Adrenal gland (tissue), 5 donors: ENCODE data around the gene TFDP3.

Experiments
- POLR2A ChIP-seq, 2 donors: fragments of 450-650 bp; IDR thresholded peaks; one replicate each; pipeline ENCODE4 v1.6.1; 2017; ENCODE audit warnings: antibody characterized with exemption in 2 of 2, mild to moderate bottlenecking in 2 of 2, moderate library complexity in 1 of 2
- TF ChIP-seq, protein P1 (sequence below), 6 experiments: fragments of 450-650 bp in 4 of 6; fragments of 200-600 bp in 2 of 6; sonication (generic) in 1 of 6; IDR thresholded peaks; 1 replicate in 5 of 6; 2 replicates in 1 of 6; pipeline versions ENCODE4 v1.5.1 to v1.8.0; 2016 to 2021; ENCODE audit warnings: antibody characterized with exemption in 6 of 6, mild to moderate bottlenecking in 2 of 6, moderate library complexity in 1 of 6
- donor health status: DM: no; HTN: no; CAD: no.

DNA sequence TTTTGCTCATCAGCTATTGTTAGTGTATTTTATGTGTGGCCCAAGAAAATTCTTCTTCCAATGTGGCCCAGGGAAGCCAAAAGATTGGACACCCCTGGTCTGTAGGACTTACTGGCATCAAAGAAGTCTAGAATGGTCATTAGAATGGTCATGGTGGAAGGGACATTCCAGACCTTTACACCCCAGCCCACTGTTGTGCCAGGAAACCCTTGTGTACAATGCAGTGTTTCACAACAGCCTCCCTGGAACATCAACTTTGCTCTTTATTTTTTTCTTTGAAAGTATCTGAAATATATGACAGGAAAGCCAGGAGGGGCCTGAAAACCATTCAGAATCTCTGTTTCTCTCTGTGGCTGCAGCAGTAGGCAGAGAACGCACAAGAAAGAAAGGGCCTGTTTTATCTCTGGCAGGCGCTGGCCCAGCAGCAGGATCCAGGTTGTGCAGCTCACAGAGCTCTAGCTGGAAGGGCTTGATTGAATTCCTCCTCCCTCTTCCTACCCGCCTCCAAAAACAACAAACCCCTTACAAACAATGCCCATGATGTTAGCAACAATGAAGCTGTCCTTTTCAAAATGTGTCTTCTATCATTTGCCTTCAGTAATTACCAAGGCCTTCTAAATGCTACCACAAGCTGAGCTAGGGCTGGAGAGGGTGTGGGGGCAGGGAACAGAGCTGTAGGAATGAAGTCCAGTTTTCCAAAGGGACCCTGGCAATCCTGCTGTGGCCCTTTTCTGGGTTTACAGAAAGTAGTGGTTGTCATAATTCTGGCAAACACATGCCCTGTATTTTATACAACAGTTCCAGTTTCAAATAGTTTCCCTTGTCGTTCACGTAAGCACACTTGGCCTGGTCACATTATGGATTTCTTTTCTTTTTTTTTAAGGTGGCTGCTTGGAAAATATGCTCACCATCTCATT lies 32.3 kb upstream of the TFDP3 start:
- TF ChIP-seq, protein P1, sequence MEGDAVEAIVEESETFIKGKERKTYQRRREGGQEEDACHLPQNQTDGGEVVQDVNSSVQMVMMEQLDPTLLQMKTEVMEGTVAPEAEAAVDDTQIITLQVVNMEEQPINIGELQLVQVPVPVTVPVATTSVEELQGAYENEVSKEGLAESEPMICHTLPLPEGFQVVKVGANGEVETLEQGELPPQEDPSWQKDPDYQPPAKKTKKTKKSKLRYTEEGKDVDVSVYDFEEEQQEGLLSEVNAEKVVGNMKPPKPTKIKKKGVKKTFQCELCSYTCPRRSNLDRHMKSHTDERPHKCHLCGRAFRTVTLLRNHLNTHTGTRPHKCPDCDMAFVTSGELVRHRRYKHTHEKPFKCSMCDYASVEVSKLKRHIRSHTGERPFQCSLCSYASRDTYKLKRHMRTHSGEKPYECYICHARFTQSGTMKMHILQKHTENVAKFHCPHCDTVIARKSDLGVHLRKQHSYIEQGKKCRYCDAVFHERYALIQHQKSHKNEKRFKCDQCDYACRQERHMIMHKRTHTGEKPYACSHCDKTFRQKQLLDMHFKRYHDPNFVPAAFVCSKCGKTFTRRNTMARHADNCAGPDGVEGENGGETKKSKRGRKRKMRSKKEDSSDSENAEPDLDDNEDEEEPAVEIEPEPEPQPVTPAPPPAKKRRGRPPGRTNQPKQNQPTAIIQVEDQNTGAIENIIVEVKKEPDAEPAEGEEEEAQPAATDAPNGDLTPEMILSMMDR (IDR thresholded peaks at IDR 0.05) = no peak
- TF ChIP-seq POLR2A (IDR thresholded peaks at IDR 0.05) = no peak
